M059J (cell line): Measurements from ENCODE around the gene SLC25A15. TPM values are rescaled to one million over a fixed set of nuclear protein-coding genes. Genes with fewer than 3 reads are reported as not detected.
A peak's percentile ranks its signal among the peaks of the same experiment; 100 is the strongest.
"Not testable (repeated sequence)": the region's sequence is repeated elsewhere in the genome, so short reads cannot be mapped to it uniquely, and the experiment has no call there.

Experiments used
- DNase-seq: peaks from one replicate; pipeline ENCODE4 v3.0.0-alpha.2; 2012; ENCODE audit warnings: low read depth
- total RNA-seq: library from RNA; depleted of rRNA; stranded (reverse); fragments of >200 nt; shearing (Covaris generic); gene quantifications from 2 replicates; pipeline ENCODE4 v1.2.3, GENCODE V29; 2014; rRNA removed

Gene SLC25A15
- total RNA-seq, 1 experiment from 2014 or later: 12.2 TPM

- peak; percentile 34 for DNase-seq
Measured at GRCh38 chr13:40813667-40814454, 24.4 kb downstream of the SLC25A15 start.

DNA sequence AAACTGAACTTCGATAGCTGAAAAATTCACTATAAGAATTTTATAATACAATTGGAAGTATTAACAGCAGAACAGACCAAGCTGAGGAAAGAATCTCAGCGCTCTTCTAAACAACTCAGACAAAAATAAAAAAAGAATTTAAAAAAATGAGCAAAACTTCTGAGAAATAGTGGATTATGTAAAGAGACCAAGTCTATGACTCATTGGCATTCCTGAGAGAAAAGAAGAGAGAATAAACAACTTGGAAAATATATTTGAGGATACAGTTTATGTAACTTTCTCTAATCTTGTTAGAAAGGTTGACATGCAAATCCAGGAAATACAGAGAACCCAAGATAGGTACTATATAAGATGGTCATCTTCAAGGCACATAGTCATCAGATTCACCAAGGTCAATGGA is 25.4 kb downstream of the SLC25A15 start:
- no peak for DNase-seq

DNA sequence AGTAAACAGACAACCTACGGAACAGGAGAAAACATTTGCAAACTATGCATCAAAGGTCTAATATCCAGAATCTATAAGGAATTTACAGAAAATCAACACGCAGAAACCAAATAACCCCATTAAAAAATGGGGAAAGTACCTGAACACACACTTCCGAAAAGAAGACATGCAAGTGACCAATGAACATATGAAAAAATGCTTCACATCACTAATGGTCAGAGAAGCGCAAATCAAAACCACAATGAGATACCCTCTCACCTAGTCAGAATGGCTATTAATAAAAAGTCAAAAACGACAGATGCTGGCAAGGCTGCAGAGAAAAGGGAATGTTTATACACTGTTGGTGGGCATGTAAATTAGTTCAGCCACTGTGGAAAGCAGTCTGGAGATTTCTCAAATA is 29.5 kb downstream of the SLC25A15 start:
- DNase-seq: no peak

DNA sequence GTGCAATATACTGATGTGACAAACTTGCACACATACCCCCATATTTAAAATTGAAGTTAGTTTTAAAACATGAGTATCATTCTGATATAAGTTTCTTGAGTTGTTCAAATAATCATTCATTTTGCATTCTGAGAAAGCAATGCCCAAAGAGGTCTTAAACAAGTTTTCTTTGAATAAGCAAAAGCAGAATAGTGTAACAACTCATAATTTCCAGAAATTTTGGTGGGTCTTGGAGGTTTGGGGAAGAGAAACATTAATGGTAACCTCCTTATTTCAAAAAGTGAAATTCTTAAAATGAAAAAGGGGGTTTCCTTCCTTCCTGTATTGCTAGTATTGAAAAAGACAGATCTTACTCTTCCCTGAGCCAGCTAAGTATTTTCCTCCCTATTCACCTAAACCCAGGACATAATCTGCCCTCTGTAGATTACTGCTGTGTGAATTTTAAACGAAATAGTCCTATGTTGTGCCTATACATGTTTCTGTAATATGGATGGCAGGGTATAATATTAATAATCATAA is 30.4 kb downstream of the SLC25A15 start:
- no peak for DNase-seq

DNA sequence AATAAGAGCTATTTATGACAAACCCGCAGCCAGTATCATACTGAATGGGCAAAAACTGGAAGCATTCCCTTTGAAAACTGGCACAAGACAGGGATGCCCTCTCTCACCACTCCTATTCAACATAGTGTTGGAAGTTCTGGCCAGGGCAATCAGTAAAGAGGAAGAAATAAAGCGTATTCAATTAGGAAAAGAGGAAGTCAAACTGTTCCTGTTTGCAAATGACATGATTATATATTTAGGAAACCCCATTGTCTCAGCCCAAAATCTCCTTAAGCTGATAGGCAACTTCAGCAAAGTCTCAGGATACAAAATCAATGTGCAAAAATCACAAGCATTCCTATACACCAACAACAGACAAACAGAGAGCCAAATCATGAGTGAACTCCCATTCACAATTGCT is 50.3 kb downstream of the SLC25A15 start:
- DNase-seq: not testable (repeated sequence)

GRCh38 chr13:40840955-40841354 is 51.5 kb downstream of the SLC25A15 start:
- not testable (repeated sequence) for DNase-seq

Other genes starting within 250 kb of the SLC25A15 start
- 3.6 and 6.8 TPM in 2 replicates for gene FOXO1, start 123.0 kb upstream of the SLC25A15 start, total RNA-seq
- gene MRPS31, start 18.4 kb upstream of the SLC25A15 start, total RNA-seq: 17.5 and 19.8 TPM in 2 replicates
- 18.9 and 26.6 TPM in 2 replicates for gene ELF1, start 229.7 kb downstream of the SLC25A15 start, total RNA-seq